Urinary bladder (tissue), 4 donors: ENCODE measurements around the gene C5. TPM values are rescaled to one million over a fixed set of nuclear protein-coding genes. Genes with fewer than 3 reads are reported as not detected.
A peak's percentile ranks its signal among the peaks of the same experiment; 100 is the strongest.
"Not testable (repeated sequence)": the region's sequence is repeated elsewhere in the genome, so short reads cannot be mapped to it uniquely, and the experiment has no call there.

Experiments
- DNase-seq: peaks from one replicate; pipeline ENCODE4 v3.0.0-alpha.2; 2015; ENCODE audit errors: extremely low spot score
- H3K27ac ChIP-seq: one replicate; pipeline ENCODE4 v1.5.1; 2013; ENCODE audit warnings: low read depth, mild to moderate bottlenecking, moderate library complexity
- H3K36me3 ChIP-seq: one replicate; pipeline ENCODE4 v1.6.1; 2013; ENCODE audit warnings: mild to moderate bottlenecking, moderate library complexity; ENCODE audit not compliant: insufficient read depth
- H3K4me1 ChIP-seq: one replicate; pipeline ENCODE4 v1.6.1; 2013; ENCODE audit warnings: mild to moderate bottlenecking, moderate library complexity; ENCODE audit not compliant: insufficient read depth
- H3K4me3 ChIP-seq: one replicate; pipeline ENCODE4 v1.5.1; 2013; ENCODE audit warnings: low read depth, low read length
- WGBS: extraction: QIAGEN DNeasy Blood & Tissue Kit; methylation state at CpG from one replicate; pipeline ENCODE4 v1.1.7; 2013; 5-methylcytosine and 5-hydroxymethylcytosine counted together
- polyA plus RNA-seq: library from polyadenylated mRNA; stranded (reverse); fragments of 200-250 nt; gene quantifications from one replicate; pipeline ENCODE4 v1.2.3, GENCODE V29; 2013
- total RNA-seq: library from RNA; depleted of rRNA; stranded (reverse); fragments of >200 nt; gene quantifications from one replicate; pipeline ENCODE4 v1.2.3, GENCODE V29; 2014
- donor health status: healthy with polysubstance abuse.
- donor health status: healthy.

The C5 gene
- total RNA-seq (18.1 TPM), polyA plus RNA-seq (3.2 TPM)

- 83% methylated on average over 6 of the region's 6 CpGs for WGBS
- Histone ChIP-seq H3K36me3 (no peaks in the 10 kb centered on the region), H3K4me1 (no peaks in the 10 kb centered on the region), H3K27ac (no peak within 1 kb of the TSS), H3K4me3 (no peak within 1 kb of the TSS)
- no peak for DNase-seq
Observed at GRCh38 chr9:121050128-121050988, at the start of gene C5. C5 (minus strand) TSS chr9:121050275; CDS start chr9:121050246, 29 bp downstream.

GRCh38 chr9:121098567-121099198 is 48.6 kb upstream of the C5 start:
- Histone ChIP-seq H3K27ac (no peak overlapping the region), H3K36me3 (peaks cover 2% of the 10 kb centered on the region), H3K4me3 (no peak overlapping the region), H3K4me1 (no peaks in the 10 kb centered on the region)
- 73% methylated on average over 5 of the region's 5 CpGs for WGBS
- DNase-seq: no peak

DNA sequence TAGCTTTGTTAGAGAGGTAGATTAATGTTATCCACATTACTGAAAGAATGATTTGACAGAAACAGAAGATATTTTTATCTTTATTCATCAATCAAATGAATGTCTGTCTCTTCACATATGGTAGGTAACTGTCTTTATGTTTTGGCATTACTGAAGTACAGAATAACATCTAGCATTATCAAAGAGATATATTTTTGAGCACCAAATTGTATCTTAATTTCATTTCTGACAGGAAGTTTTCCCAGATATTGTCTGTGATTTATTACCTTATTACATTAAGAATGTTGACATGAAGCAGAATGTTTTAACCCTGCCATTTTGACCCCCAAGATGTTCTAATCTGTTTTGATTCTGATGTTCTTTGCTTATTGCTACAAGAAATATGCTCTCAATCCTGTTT is 45.0 kb upstream of the C5 start:
- Histone ChIP-seq H3K36me3 (peaks cover 2% of the 10 kb centered on the region), H3K4me3 (no peak overlapping the region), H3K4me1 (no peaks in the 10 kb centered on the region), H3K27ac (no peak overlapping the region)
- DNase-seq: no peak

DNA sequence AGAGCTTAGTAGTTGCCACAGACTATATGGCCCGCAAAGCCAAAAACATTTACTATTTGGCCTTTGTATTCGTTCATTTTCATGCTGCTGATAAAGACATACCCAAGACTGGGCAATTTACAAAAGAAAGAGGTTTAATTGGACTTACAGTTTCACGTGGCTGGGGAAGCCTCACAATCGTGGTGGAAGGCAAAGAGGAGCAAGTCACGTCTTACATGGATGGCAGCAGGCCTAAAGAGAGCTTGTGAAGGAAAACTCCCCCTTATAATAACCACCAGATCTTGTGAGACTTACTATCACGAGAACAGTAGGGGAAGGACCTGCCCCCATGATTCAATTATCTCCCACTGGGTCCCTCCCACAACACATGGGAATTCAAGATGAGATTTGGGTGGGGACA is 40.7 kb upstream of the C5 start:
- H3K4me3 ChIP-seq, H3K27ac ChIP-seq, H3K4me1 ChIP-seq, DNase-seq, H3K36me3 ChIP-seq: not testable (repeated sequence)
- 84% methylated on average over 6 of the region's 6 CpGs for WGBS

- Histone ChIP-seq H3K27ac (no peak overlapping the region), H3K36me3 (no peaks in the 10 kb centered on the region), H3K4me1 (no peaks in the 10 kb centered on the region), H3K4me3 (no peak overlapping the region)
- no peak for DNase-seq
- WGBS: 83% methylated on average over 3 of the region's 3 CpGs
Observed at GRCh38 chr9:121088576-121088975, 38.5 kb upstream of the C5 start.

DNA sequence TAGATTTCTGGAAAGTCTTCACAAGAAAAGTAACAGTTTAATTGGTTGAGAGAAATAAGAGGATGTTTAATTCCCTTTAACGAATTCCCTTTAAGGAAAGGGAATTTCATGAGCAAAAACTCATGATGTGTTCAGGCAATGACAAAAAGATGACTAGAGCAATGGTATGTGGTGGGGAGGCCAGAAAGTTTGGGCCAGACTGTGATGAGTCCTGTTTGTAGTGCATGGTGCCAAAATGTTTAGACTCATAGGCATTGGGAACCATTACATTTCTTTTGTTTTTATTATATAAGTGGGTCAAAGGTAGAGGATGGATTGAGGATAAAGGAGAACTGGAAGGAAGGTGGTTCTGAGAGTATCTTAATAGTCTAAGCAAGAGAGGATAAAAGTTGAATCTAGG is 35.6 kb upstream of the C5 start:
- Histone ChIP-seq H3K27ac (no peak overlapping the region), H3K4me1 (no peaks in the 10 kb centered on the region), H3K4me3 (no peak overlapping the region), H3K36me3 (no peaks in the 10 kb centered on the region)
- no peak for DNase-seq
- WGBS: 90% methylated on average over 1 of the region's 1 CpG

DNA sequence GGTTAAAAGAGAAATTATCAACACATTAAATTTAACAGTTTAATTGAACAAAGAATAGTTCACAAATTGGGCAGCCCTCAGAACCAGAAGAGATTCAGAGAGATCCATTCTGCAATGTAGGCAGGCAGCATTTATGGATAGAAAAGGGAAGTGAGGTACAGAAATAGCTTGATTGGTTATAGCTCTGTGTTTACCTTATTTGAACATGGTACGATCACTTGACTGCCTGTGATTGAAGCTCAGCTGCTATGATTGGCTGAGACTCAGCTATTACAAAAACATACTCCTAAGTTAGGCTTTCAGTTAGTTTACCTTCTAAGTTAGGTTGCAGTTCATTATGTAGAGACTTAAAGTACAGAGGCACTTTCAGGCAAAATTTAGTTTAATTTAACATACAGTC is 32.0 kb upstream of the C5 start:
- no peak for DNase-seq
- whole genome bisulfite sequencing: 79% methylated on average over 1 of the region's 1 CpG
- Histone ChIP-seq H3K4me3 (no peak overlapping the region), H3K36me3 (no peaks in the 10 kb centered on the region), H3K4me1 (no peaks in the 10 kb centered on the region), H3K27ac (no peak overlapping the region)

GRCh38 chr9:121075251-121076036 is 25.4 kb upstream of the C5 start:
- Histone ChIP-seq H3K4me1 (no peaks in the 10 kb centered on the region), H3K4me3 (peak overlapping the region; percentile 74), H3K36me3 (no peaks in the 10 kb centered on the region), H3K27ac (peak overlapping the region; percentile 89)
- WGBS: 5% methylated on average over 19 of the region's 19 CpGs
- DNase-seq: no peak

DNA sequence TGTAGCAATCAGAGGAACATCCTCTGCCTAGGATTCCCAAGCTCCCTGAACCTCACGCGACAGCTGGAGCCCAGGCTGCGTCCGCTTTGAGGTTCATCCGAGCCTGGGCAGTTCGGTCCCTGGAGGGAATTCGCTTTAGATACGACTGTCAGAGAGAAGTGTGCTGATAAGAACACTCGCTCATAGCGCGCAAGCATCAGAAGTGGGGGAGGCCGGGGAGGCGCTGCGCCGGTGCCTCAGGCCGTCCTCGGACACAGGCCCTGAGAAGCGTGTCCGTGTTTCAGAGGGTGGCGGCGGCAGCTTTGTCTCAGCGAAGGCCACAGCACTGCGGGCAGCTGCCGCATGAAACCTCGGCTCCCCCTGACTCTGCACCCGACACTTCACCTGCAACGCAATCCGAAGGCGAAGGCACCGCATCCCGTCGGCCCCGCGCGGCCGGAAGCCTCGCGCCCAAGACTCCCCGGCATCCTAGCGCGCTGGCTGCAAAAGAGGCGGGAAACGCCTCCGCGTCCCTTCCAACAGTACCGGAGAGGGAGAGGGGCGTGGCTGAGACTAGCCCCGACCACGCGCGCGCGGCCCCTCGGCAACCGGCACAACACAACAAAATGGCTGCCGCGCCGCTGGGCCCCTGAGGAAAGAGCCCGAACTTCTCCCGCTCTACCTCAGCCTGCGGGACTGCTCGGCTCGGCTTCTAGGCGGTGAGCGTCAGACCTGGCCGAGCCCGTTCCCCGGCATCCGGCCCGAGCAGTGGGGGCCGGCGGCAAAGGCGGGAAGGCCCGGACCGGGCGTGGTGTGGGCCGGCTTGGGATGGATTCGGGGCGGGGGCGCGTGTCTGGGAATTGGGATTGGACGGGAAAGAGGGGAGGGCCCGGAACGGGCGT is 24.5 kb upstream of the C5 start, which contains the start of gene CNTRL:
Gene CNTRL (plus strand): TSS at position 586 of the 881 bp plus-strand sequence. CDS start 13,372 bp downstream, outside the sequence.
- Histone ChIP-seq H3K4me3 (peak within 1 kb of the TSS; percentile 74), H3K36me3 (no peaks in the 10 kb centered on the region), H3K4me1 (no peaks in the 10 kb centered on the region), H3K27ac (peak within 1 kb of the TSS; percentile 89)
- WGBS: under 1% methylated on average over 85 of the region's 85 CpGs
- DNase-seq: peak; percentile 77

DNA sequence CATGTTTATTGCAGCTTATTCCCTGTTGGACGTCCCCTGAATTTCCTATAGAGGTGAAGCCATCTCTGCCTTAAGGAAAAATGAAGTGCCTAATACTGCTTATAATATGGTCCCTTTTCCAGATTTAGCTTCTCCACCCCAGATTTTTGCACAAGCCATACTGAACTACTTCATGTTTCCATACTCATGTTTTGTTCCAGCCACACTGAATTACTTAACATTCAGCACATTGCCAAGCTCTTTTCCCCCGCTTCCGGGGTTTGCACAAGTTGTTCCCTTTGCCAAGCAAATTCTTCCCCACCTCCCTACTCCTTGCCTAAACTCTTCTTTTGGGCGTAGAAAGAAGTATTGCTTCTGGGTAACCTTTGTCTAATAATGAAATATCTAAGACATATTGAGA is 23.0 kb upstream of the C5 start:
- no peaks in the 10 kb centered on the region for H3K4me1 ChIP-seq
- H3K36me3 ChIP-seq: no peaks in the 10 kb centered on the region
- peak; percentile 17 for DNase-seq
- no peak overlapping the region for H3K4me3 ChIP-seq
- 43% methylated on average over 4 of the region's 4 CpGs for WGBS
- H3K27ac ChIP-seq: no peak overlapping the region

DNA sequence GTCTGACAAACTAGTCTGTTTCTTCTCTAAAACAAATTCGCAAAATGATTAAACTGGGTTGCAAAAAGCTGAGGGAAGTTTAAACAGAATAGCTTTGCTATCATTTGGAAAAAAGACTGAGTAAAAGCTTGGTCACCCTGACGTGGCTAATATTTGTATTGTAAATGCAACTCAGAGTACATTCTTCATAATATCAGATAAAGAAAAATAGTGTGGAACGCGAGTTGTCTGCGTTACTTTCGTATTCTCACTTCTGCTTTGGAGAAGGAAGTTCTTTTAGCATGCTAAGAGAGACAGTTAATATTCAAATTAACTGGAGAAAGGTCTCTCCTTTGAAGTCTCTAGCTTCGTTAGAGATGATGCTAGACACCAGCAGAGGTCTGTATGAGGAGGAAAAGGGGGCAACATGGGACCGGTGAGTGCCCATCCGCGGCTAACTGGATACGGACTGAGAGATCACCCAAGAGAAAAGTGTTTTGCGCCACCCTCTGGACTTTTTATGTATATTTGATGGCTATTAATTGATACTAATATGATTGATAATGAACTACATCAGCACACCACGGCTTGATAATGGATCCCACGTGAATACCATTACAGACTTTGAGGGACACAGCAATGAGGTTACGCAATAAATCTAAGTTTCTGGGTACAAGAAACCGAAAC is 21.8 kb upstream of the C5 start:
- peak overlapping the region; percentile 70 for H3K27ac ChIP-seq
- 41% methylated on average over 16 of the region's 16 CpGs for WGBS
- no peaks in the 10 kb centered on the region for H3K4me1 ChIP-seq
- no peak for DNase-seq
- no peaks in the 10 kb centered on the region for H3K36me3 ChIP-seq
- H3K4me3 ChIP-seq: peak overlapping the region; percentile 45

DNA sequence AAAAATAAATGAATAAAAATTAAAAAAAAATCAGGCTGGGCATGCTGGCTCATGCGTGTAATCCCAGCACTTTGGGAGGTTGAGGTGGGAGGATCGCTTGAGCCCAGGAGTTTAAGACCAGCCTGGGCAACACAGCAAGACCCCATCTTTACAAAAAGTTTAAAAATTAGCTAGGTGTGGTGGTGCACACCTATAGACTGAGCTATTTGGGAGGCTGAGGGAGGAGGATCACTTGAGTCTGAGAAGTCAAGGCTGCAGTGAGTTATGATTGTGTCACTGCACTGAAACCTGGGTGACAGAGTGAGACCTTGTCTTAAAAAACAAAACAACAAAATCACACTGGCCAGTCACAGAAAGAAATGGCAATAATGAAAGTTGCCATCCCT is 21.3 kb upstream of the C5 start:
- 97% methylated on average over 2 of the region's 2 CpGs for WGBS
- Histone ChIP-seq H3K4me1 (no peaks in the 10 kb centered on the region), H3K27ac (no peak overlapping the region), H3K36me3 (no peaks in the 10 kb centered on the region), H3K4me3 (peak overlapping the region; percentile 45)
- no peak for DNase-seq
